Right atrium auricular region (tissue), 2 donors: ENCODE results near the gene CYSRT1. TPM values are rescaled to one million over a fixed set of nuclear protein-coding genes. Genes with fewer than 3 reads are reported as not detected.

Experiments used
- DNase-seq: peaks from one replicate; pipeline ENCODE4 v3.0.0-alpha.2; 2019; ENCODE audit warnings: low spot score
- H3K27ac ChIP-seq, 2 donors: fragments of 200-600 bp; sonication (generic); 1 replicate in 1 of 2; 2 replicates in 1 of 2; pipeline ENCODE4 v1.5.1; 2016 to 2019
- H3K27me3 ChIP-seq, 2 donors: fragments of 200-600 bp; sonication (generic); one replicate each; pipeline versions ENCODE4 v1.5.1 to v1.6.0; 2017 to 2019
- H3K36me3 ChIP-seq: fragments of 200-600 bp; sonication (generic); one replicate; pipeline ENCODE4 v1.5.1; 2016
- H3K4me1 ChIP-seq, 2 donors: fragments of 200-600 bp; sonication (generic); one replicate each; pipeline versions ENCODE4 v1.5.1 to v1.6.0; 2017 to 2019
- H3K4me3 ChIP-seq, 2 donors: fragments of 200-600 bp; sonication (generic); 1 replicate in 1 of 2; 2 replicates in 1 of 2; pipeline ENCODE4 v1.5.1; 2017 to 2019; ENCODE audit warnings: mild to moderate bottlenecking in 1 of 2, moderate library complexity in 1 of 2
- H3K9me3 ChIP-seq, 2 donors: fragments of 200-600 bp; sonication (generic); one replicate each; pipeline ENCODE4 v1.5.1; 2019
- CTCF ChIP-seq, 2 donors: fragments of 200-600 bp; sonication (generic); IDR thresholded peaks; one replicate each; pipeline ENCODE4 v1.5.1; 2019; ENCODE audit warnings: antibody characterized with exemption in 2 of 2
- total RNA-seq, 2 donors: library from RNA; depleted of rRNA; stranded (reverse); fragments of >200 nt; gene quantifications; one replicate each; pipeline ENCODE4 v1.1.0, GENCODE V29; 2016

Gene CYSRT1
- total RNA-seq, 2 donors from 2014 or later, result 0.35 to 0.85 TPM

GRCh38 chr9:137265496-137266161, 40.7 kb downstream of the CYSRT1 start:
- H3K4me3 ChIP-seq, result no peak overlapping the region
- H3K9me3 ChIP-seq, result no peaks in the 10 kb centered on the region
- H3K27ac ChIP-seq, result no peak overlapping the region
- TF ChIP-seq CTCF (IDR thresholded peaks at IDR 0.05), result no peak
- no peaks in the 10 kb centered on the region for H3K27me3 ChIP-seq
- H3K4me1 ChIP-seq, result peaks cover 0 to 24% of the 10 kb centered on the region in 2 donors
- peaks cover 37% of the 10 kb centered on the region for H3K36me3 ChIP-seq
- no peak for DNase-seq

- DNase-seq, result no peak
- Histone ChIP-seq H3K4me3 (no peak overlapping the region), H3K36me3 (peaks cover 39% of the 10 kb centered on the region), H3K4me1 (peaks cover 0 to 29% of the 10 kb centered on the region in 2 donors), H3K9me3 (no peaks in the 10 kb centered on the region), H3K27ac (no peak overlapping the region), H3K27me3 (no peaks in the 10 kb centered on the region)
- no peak for TF ChIP-seq CTCF (IDR thresholded peaks at IDR 0.05)
These were observed 41.2 kb downstream of the CYSRT1 start for GRCh38 chr9:137266162-137266527.

- H3K27me3 ChIP-seq, result no peaks in the 10 kb centered on the region
- peaks cover 43% of the 10 kb centered on the region for H3K36me3 ChIP-seq
- DNase-seq, result no peak
- peaks cover 0 to 36% of the 10 kb centered on the region in 2 donors for H3K4me1 ChIP-seq
- TF ChIP-seq CTCF (IDR thresholded peaks at IDR 0.05), result no peak
- H3K9me3 ChIP-seq, result no peaks in the 10 kb centered on the region
- no peak overlapping the region for H3K27ac ChIP-seq
- no peak overlapping the region for H3K4me3 ChIP-seq
These were observed 41.8 kb downstream of the CYSRT1 start for GRCh38 chr9:137266585-137267453.

- peak overlapping the region; percentile 78 to 83 for H3K27ac ChIP-seq
These were observed 43.0 kb downstream of the CYSRT1 start for GRCh38 chr9:137267933-137268355.

GRCh38 chr9:137268538-137269201, 43.7 kb downstream of the CYSRT1 start:
- Histone ChIP-seq H3K27ac (peak overlapping the region; percentile 78 to 83), H3K9me3 (no peaks in the 10 kb centered on the region), H3K27me3 (no peaks in the 10 kb centered on the region), H3K4me1 (peaks cover 0 to 45% of the 10 kb centered on the region in 2 donors), H3K4me3 (peak overlapping the region; percentile 3 to 35), H3K36me3 (peaks cover 54% of the 10 kb centered on the region)
- DNase-seq, result no peak
- TF ChIP-seq CTCF (IDR thresholded peaks at IDR 0.05), result no peak

More at GRCh38 chr9:137267933-137268355, 43.0 kb downstream of the CYSRT1 start:
- Histone ChIP-seq H3K9me3 (no peaks in the 10 kb centered on the region), H3K4me1 (peaks cover 0 to 45% of the 10 kb centered on the region in 2 donors), H3K4me3 (no peak overlapping the region), H3K36me3 (peaks cover 53% of the 10 kb centered on the region), H3K27me3 (no peaks in the 10 kb centered on the region)
- no peak for DNase-seq
- no peak for TF ChIP-seq CTCF (IDR thresholded peaks at IDR 0.05)
